Activated T-cell treated with anti-CD3 and anti-CD28 coated beads, Interleukin-2, amount 50 U/mL, for 4 hours (primary cell): ENCODE measurements around the gene CIROP. TPM values are rescaled to one million over a fixed set of nuclear protein-coding genes. Genes with fewer than 3 reads are reported as not detected.
"Not testable (repeated sequence)": the region's sequence is repeated elsewhere in the genome, so short reads cannot be mapped to it uniquely, and the experiment has no call there.

Experiments
- ATAC-seq, 2 donors: fragments of 200-7000 bp; cut with Tn5 transposase; one replicate each; pipeline ENCODE4 v1.10.0; 2021
- DNase-seq: peaks from one replicate; pipeline ENCODE4 v3.0.0-alpha.2; 2020
- H3K27me3 Mint-ChIP-seq: one replicate; pipeline ENCODE4 v1.8.0; 2021; ENCODE audit warnings: low read depth, mixed read lengths
- H3K36me3 Mint-ChIP-seq: one replicate; pipeline ENCODE4 v1.8.0; 2022; ENCODE audit warnings: mixed read lengths; ENCODE audit not compliant: insufficient read depth
- H3K4me1 Mint-ChIP-seq: one replicate; pipeline ENCODE4 v1.8.0; 2021; ENCODE audit warnings: low read depth, mixed read lengths
- H3K4me3 Mint-ChIP-seq: one replicate; pipeline ENCODE4 v1.8.0; 2021; ENCODE audit warnings: mild to moderate bottlenecking, moderate library complexity, mixed read lengths
- H3K9me3 Mint-ChIP-seq: one replicate; pipeline ENCODE4 v1.8.0; 2021; ENCODE audit warnings: mixed read lengths
- total RNA-seq, 3 donors: library from RNA; stranded (reverse); gene quantifications; one replicate each; pipeline ENCODE4 v1.2.1, GENCODE V29; 2021

Gene CIROP
- total RNA-seq, 3 donors from 2014 or later, result not detected

- DNase-seq, result no peak
- Mint-ChIP-seq H3K9me3 (no peaks in the 10 kb centered on the region), H3K27me3 (peaks cover 3% of the 10 kb centered on the region), H3K4me1 (peaks cover 6% of the 10 kb centered on the region), H3K4me3 (no peak overlapping the region), H3K36me3 (no peaks in the 10 kb centered on the region)
- no peak for ATAC-seq
These were observed 8.8 kb upstream of the CIROP start for GRCh38 chr14:23113431-23114119.

GRCh38 chr14:23112359-23113178, 7.8 kb upstream of the CIROP start:
- Mint-ChIP-seq H3K9me3 (no peaks in the 10 kb centered on the region), H3K36me3 (no peaks in the 10 kb centered on the region), H3K4me3 (no peak overlapping the region), H3K27me3 (peaks cover 3% of the 10 kb centered on the region), H3K4me1 (no peaks in the 10 kb centered on the region)
- DNase-seq (no peak), ATAC-seq (no peak)

DNA sequence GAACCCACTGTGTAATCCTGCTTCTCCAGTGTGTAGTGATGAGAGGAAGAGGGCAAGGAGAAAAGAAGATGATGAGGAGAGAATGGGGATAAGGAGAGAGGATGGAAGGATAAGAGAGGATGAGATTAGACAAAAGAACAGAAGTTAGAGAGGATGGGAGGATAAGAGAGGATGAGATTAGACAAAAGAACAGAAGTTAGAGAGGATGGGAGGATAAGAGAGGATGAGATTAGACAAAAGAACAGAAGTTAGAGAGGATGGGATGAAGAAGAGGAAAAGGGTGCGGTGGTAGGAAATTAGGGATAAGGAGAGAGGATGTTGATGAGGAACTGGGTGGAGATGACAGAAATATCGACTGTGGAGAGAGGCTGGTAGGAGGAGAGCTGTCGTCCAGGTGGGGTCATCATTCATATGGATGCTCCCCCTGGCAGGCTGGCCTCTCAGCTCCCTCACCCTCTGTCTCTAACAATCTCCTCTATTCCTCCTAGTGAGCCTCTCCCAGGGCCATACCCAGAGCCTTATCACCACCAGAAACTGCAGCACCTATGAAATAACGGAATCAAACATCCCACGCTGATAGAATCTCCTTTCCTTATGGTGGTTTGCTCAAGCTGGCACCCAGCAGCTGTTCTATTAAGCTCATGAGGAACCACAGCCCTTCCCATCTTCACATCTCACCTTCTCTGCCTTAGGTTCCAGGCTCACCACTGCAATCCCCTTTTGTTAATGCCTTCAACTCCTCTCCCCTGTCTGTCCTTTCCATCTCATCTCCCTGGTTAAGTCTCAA, 6.0 kb upstream of the CIROP start:
- H3K4me3 Mint-ChIP-seq, result no peak overlapping the region
- peaks cover 3% of the 10 kb centered on the region for H3K27me3 Mint-ChIP-seq
- ATAC-seq, result no peak
- H3K9me3 Mint-ChIP-seq, result no peaks in the 10 kb centered on the region
- no peak for DNase-seq
- no peaks in the 10 kb centered on the region for H3K4me1 Mint-ChIP-seq
- H3K36me3 Mint-ChIP-seq, result no peaks in the 10 kb centered on the region

DNA sequence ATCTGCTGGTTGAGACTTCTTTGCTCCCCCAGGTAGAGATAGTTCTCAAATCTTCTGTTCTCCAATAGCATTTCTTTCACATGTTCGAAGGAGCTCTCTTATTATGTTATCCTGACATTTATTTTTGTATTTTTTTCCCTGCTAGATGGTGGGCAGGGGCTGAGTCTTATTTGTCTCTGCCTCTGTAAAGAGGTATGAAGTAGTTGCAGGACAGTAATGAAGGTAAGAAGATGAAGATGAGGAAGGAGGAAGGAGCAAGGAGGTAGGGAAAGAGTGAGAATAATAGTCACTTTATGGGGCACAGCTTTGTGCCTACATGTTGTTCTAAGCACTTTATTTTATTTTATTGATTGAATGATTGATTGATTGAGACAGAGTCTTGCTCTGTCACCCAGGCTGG, 5.0 kb upstream of the CIROP start:
- Mint-ChIP-seq H3K27me3 (peaks cover 3% of the 10 kb centered on the region), H3K9me3 (no peaks in the 10 kb centered on the region), H3K4me1 (no peaks in the 10 kb centered on the region), H3K36me3 (no peaks in the 10 kb centered on the region), H3K4me3 (no peak overlapping the region)
- DNase-seq (no peak), ATAC-seq (no peak)

- H3K4me1 Mint-ChIP-seq, H3K27me3 Mint-ChIP-seq, ATAC-seq, DNase-seq, H3K9me3 Mint-ChIP-seq, H3K4me3 Mint-ChIP-seq, H3K36me3 Mint-ChIP-seq: not testable (repeated sequence)
These were observed 3.4 kb upstream of the CIROP start for GRCh38 chr14:23108169-23108568.

DNA sequence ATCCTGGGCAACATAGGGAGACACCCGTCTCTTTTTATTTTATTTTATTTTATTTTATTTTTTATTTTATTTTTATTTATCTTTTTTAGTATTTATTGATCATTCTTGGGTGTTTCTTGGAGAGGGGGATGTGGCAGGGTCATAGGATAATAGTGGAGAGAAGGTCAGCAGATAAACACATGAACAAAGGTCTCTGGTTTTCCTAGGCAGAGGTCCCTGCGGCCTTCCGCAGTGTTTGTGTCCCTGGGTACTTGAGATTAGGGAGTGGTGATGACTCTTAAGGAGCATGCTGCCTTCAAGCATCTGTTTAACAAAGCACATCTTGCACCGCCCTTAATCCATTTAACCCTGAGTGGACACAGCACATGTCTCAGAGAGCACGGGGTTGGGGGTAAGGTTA, 2.8 kb upstream of the CIROP start:
- H3K4me1 Mint-ChIP-seq, H3K36me3 Mint-ChIP-seq, H3K9me3 Mint-ChIP-seq, DNase-seq, ATAC-seq, H3K4me3 Mint-ChIP-seq, H3K27me3 Mint-ChIP-seq: not testable (repeated sequence)

DNA sequence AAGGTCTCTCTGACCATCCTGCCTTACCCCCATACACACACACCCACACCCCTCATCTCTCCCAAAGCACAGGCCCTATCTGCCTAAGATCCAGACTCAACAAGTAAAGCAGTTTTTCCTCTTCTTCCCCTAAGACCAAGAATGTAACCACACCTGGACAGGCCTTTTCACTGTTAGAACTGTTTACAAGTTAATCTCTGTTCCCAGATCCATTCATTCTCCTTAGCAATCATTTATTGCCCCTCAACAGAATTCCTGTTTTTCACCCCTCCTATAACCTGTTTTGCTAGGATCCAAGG, 1.9 kb upstream of the CIROP start:
- ATAC-seq (no peak), DNase-seq (no peak)
- H3K9me3 Mint-ChIP-seq, result no peaks in the 10 kb centered on the region
- no peak overlapping the region for H3K4me3 Mint-ChIP-seq
- H3K27me3 Mint-ChIP-seq, result no peaks in the 10 kb centered on the region
- H3K4me1 Mint-ChIP-seq, result no peaks in the 10 kb centered on the region
- no peaks in the 10 kb centered on the region for H3K36me3 Mint-ChIP-seq

GRCh38 chr14:23105348-23105824, 597 bp upstream of the CIROP start:
- ATAC-seq, result no peak
- Mint-ChIP-seq H3K4me1 (no peaks in the 10 kb centered on the region), H3K9me3 (no peaks in the 10 kb centered on the region), H3K36me3 (no peaks in the 10 kb centered on the region), H3K27me3 (no peaks in the 10 kb centered on the region), H3K4me3 (no peak overlapping the region)
- DNase-seq, result no peak

GRCh38 chr14:23104070-23104590, 659 bp downstream of the CIROP start:
- ATAC-seq, result no peak
- Mint-ChIP-seq H3K4me3 (no peak overlapping the region), H3K4me1 (peaks cover 4% of the 10 kb centered on the region), H3K36me3 (peaks cover 2% of the 10 kb centered on the region), H3K9me3 (no peaks in the 10 kb centered on the region), H3K27me3 (no peaks in the 10 kb centered on the region)
- no peak for DNase-seq

DNA sequence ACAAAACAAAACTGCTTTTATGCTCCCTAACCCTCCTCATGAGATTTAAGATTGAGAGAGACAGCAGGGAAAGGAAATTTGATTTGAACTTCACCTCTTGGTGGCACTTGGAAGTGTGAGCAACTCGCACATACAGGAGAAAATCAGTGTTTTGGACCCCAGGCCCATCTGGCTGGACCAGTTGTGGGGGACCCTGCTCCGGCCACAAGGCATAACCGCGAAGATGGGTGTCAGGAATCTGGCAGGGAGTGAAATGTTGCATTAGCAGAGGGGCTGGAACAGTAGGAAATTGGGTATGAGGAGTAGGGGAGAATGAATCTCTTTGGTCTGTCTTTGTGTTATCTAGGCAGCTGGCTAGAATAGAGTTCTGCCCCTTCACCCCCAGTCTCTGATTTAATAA, 1.2 kb downstream of the CIROP start:
- peaks cover 5% of the 10 kb centered on the region for H3K4me1 Mint-ChIP-seq
- ATAC-seq (no peak), DNase-seq (no peak)
- peaks cover 4% of the 10 kb centered on the region for H3K36me3 Mint-ChIP-seq
- H3K4me3 Mint-ChIP-seq, result no peak overlapping the region
- no peaks in the 10 kb centered on the region for H3K9me3 Mint-ChIP-seq
- H3K27me3 Mint-ChIP-seq, result no peaks in the 10 kb centered on the region

DNA sequence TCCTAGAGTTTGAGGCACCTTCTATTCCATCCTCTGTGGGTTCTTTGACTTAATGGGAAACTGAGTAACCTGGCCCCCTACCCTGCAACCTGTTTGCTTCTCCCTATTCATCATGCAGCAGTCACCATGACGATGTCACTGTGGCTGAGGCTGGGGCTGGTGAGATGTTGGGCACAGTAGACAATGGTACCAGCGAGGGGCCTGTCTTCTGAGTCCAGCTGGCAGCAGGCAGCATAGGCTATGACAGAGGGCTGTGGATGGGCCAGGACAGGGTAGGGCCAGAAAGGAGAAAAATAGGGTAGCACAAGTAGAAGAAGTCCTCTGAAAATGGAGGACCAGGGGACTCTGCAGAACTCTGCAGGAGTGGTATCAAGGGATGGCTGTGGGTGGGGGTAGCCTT, 2.0 kb downstream of the CIROP start:
- Mint-ChIP-seq H3K4me1 (peaks cover 8% of the 10 kb centered on the region), H3K9me3 (no peaks in the 10 kb centered on the region), H3K4me3 (no peak overlapping the region), H3K27me3 (no peaks in the 10 kb centered on the region), H3K36me3 (peaks cover 6% of the 10 kb centered on the region)
- no peak for DNase-seq
- ATAC-seq, result no peak

DNA sequence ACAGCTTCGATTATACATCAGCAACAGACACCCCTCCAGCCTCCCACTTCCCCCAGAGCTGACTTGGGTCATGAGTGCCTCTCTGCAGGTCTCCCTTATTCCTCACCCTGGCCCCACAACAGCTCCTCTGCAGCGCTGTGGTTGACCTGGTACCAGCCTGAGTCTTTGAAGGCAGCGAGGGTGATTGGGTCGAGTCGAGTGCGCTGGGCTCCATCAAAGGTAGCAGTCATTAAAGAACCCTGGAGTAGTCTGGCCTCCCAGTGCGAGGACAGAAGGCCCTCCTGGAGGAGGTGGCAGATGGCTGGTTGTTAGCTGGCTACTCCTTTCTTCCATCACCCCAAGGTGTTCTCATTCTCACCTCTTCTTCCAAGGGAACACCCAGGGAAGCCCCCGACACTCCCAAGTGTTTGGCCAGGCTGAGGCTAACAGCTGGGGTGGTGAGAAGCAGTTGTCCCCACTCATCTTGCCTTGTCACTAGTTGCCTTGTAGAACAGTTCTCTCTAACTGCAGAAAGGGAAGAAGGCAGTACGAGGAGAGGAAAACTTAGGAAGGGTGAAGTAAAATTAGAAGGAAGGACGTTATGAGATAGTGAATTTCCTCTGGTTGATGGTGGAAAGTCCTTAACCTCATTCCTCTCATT, 2.7 kb downstream of the CIROP start:
- Mint-ChIP-seq H3K36me3 (peaks cover 13% of the 10 kb centered on the region), H3K27me3 (no peaks in the 10 kb centered on the region)

GRCh38 chr14:23101213-23101970, 3.4 kb downstream of the CIROP start:
- no peaks in the 10 kb centered on the region for H3K27me3 Mint-ChIP-seq
- peaks cover 22% of the 10 kb centered on the region for H3K4me1 Mint-ChIP-seq
- DNase-seq, result no peak
- H3K9me3 Mint-ChIP-seq, result no peaks in the 10 kb centered on the region
- H3K4me3 Mint-ChIP-seq, result no peak overlapping the region
- H3K36me3 Mint-ChIP-seq, result peaks cover 14% of the 10 kb centered on the region
- no peak for ATAC-seq

More for the DNA sequence above, 2.7 kb downstream of the CIROP start:
- no peak overlapping the region for H3K4me3 Mint-ChIP-seq
- peaks cover 15% of the 10 kb centered on the region for H3K4me1 Mint-ChIP-seq
- no peaks in the 10 kb centered on the region for H3K9me3 Mint-ChIP-seq
- ATAC-seq (no peak), DNase-seq (no peak)
